GM18867 (cell line): Measurements from ENCODE around the gene TMEM214.

Experiments
- ATAC-seq: cut with Tn5 transposase; IDR thresholded peaks from one replicate; pipeline ENCODE4 v1.9.1; 2021; ENCODE audit warnings: mild to moderate bottlenecking, moderate library complexity; ENCODE audit not compliant: unreplicated experiment

The TMEM214 gene

GRCh38 chr2:27009083-27009482, 23.7 kb upstream of the TMEM214 start:
- no peak for ATAC-seq

GRCh38 chr2:27009716-27010115, 23.0 kb upstream of the TMEM214 start:
- no peak for ATAC-seq

DNA sequence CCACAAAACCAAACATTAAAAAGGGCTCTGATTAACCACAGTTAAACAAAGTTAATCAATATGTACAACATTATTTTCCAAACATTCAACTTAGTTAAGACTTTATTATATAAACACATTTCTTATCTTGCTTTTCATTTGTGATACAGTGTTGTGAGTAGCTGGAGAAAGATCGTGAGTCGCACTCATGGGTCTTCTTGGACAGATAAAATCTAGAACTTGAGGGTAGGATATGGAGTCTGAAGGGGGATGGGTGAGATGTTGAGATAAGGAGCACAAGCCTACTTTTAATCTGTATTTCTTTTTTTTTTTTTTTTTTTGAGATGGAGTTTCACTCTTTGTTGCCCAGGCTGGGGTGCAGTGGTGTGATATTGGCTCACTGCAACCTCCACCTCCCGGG, 22.6 kb upstream of the TMEM214 start:
- ATAC-seq, result no peak

DNA sequence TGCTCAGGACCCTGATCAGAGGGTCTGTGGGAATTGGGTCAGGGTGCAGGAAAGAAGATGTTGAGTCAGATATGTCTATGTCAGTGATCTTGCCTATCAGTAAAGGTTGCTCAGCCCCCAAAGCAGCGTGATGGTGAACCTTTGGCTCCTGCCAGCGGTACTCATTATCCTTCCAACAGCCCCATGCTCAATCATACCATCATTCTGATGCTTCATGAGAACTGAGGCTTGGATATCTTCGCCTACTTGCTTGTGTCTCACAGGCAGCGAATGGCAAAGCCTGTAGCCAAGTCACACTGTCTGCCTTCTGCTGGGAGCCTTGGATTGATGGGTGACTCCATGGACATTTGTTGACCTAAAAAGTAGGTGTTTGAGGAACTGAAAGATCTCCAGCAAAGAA, 19.0 kb upstream of the TMEM214 start:
- ATAC-seq, result no peak

GRCh38 chr2:27014771-27015433, 17.9 kb upstream of the TMEM214 start:
- ATAC-seq, result no peak

GRCh38 chr2:27016801-27017325, 15.9 kb upstream of the TMEM214 start:
- no peak for ATAC-seq

DNA sequence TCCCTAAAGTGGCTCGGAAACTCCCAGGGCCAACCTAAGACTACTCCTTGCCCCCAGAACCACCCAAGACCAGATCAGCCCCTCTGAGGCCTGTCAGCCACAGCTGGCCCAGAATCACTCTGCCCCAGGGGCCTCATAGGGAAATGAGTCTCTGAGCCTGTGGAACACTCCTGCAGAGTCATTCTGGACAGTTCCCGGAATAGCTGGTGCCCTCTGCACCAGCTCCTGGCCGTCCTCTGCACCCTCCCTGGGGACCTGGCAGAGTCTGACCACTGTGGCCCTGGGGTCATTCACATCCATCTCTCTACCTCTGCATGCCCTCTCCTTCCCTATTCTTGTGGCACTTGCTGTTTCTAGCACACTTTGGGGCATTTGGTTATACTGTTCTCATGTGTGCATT, 14.6 kb upstream of the TMEM214 start:
- no peak for ATAC-seq

DNA sequence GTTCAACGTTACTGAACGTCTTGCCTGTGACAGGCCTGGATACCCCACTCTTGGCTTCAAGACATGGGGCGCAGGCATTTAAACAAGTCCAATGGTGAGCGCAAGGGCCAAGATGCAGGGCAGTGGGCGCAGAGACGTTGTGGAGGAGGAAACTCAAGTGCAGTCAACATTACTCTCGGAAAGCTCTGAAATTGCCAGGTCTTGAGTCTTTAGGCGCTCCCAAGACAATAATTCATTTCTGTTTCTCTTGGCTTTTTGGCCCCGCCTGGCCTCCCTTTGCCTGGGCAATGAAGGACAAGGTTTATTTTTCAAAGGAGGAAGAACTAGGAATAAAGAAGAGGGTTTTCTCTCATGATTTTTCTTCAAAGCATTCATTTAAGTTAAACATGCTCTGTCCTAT, 13.3 kb upstream of the TMEM214 start:
- ATAC-seq, result no peak

- no peak for ATAC-seq
Observed at GRCh38 chr2:27019931-27020855, 12.6 kb upstream of the TMEM214 start.

DNA sequence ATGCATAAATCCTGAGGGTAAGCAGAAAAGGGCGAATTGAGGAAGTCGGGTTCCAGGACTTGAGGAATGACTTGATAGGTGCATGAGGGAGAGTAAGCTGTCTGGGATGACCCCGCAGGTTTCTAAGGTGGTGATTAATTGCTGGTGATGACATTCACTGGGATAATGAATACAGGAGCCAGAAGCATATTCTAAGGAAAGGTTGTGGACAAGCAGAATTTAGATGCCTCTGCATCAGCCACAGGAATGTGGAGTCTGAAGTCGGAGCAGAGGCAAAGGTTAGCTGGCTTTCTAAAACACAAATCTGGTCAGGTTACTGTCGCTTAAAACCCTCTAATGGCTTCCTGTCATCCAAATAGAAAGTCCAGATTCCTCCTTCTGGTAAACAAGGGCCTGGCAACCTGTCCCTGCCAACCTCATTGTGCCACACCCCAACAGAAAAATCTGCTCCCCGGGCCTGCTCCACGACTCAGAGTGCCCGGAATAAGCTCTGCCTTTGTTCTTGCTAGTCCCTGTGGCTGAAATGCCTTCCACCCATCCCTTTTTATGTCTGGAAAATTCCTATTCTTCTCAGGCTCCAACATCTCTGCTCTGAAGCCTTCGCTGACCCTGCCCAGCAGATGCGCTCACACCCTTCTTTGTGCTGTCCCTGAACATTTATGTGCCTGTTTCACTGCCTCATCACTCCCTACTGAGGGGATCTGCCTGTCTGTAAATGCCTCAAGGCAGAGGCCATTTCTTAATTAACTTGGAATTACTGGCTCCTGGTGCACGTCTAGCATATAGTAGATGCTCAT, 11.3 kb upstream of the TMEM214 start:
- ATAC-seq, result no peak

DNA sequence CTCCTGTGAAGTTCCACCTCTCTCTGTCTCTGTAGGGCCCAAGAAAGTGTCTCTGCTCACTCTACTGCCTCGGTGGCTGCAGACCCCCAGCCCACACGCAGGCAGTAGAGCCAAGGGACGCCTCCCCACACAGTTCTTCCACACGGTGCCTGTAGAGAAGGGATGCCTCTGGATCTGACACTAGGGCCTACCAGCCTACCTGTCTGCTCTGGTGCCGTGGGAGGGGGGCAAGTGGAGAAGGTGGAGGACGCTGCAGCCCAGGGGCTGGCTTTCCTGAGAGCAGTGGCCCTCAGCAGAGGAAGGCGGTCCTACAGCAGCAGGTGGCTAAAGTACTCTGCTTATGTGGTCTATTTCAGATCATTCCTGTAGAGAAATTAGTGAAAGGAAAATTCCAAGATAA, 9.0 kb upstream of the TMEM214 start:
- no peak for ATAC-seq

GRCh38 chr2:27024188-27024587, 8.6 kb upstream of the TMEM214 start:
- ATAC-seq, result no peak

- no peak for ATAC-seq
Observed at GRCh38 chr2:27024812-27025211, 8.0 kb upstream of the TMEM214 start.

- no peak for ATAC-seq
Observed at GRCh38 chr2:27025281-27025800, 7.4 kb upstream of the TMEM214 start.

GRCh38 chr2:27025861-27026851, 6.6 kb upstream of the TMEM214 start:
- no peak for ATAC-seq

GRCh38 chr2:27027211-27027651, 5.5 kb upstream of the TMEM214 start:
- no peak for ATAC-seq

GRCh38 chr2:27029051-27029450, 3.7 kb upstream of the TMEM214 start:
- ATAC-seq, result no peak

DNA sequence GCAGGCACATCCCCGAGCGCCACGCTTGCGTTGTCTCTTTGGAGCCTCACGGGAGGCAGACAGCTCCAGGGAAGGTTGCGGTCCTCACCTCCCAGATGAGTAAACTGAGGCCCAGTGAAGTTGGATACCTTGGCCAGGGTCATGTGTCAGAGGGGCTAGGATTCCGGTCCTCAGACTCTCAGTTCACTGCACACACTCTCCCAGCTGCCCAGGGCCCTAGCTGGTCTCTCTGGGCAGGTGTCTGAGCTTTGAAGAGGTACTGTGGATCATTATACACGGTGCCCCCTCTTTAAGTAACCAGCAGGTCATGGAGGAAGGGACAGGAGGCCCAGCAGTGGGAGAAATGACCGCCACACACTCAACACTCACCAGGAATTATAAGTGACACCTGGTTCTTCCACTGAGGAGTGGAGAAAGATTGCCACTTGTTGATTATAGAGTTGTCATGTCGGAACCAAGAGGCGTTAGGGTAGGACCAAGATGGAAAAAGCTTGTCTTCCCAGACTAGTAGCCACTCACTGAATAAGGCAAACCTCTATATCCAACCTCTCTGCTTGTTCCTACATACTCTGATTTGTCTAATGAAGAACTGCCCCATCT, 588 bp downstream of the TMEM214 start:
- no peak for ATAC-seq

GRCh38 chr2:27038012-27038411, 5.2 kb downstream of the TMEM214 start:
- no peak for ATAC-seq
